DOHH2 (cell line): ENCODE results near the gene SV2C.

ENCODE experiments used
- H3F3A ChIP-seq: fragments of 200-600 bp; sonication (generic), shearing (Covaris generic); 2 replicates; pipeline ENCODE4 v1.6.0; 2016; ENCODE audit warnings: antibody characterized with exemption, mild to moderate bottlenecking; ENCODE audit not compliant: control insufficient read depth, insufficient read depth
- H3K27ac ChIP-seq: fragments of 200-600 bp; sonication (generic); 2 replicates; pipeline ENCODE4 v1.5.1; 2014; ENCODE audit warnings: low read depth, mild to moderate bottlenecking, low read length, moderate library complexity
- H3K27me3 ChIP-seq: fragments of 200-600 bp; sonication (generic); 2 replicates; pipeline ENCODE4 v1.6.1; 2014; ENCODE audit warnings: mild to moderate bottlenecking, low read length, mixed read lengths; ENCODE audit not compliant: control insufficient read depth
- H3K36me3 ChIP-seq: fragments of 200-600 bp; sonication (generic); 2 replicates; pipeline ENCODE4 v1.6.1; 2014; ENCODE audit warnings: mild to moderate bottlenecking, low read length, moderate library complexity, mixed read lengths; ENCODE audit not compliant: control insufficient read depth
- H3K4me1 ChIP-seq: fragments of 200-600 bp; sonication (generic); 2 replicates; pipeline ENCODE4 v1.6.1; 2014; ENCODE audit warnings: mild to moderate bottlenecking, low read length, mixed read lengths; ENCODE audit not compliant: control insufficient read depth
- H3K4me2 ChIP-seq: fragments of 200-600 bp; sonication (generic); 2 replicates; pipeline ENCODE4 v1.6.0; 2014; ENCODE audit warnings: mild to moderate bottlenecking, low read length, moderate library complexity
- H3K4me3 ChIP-seq: fragments of 200-600 bp; sonication (generic); 2 replicates; pipeline ENCODE4 v1.5.1; 2014; ENCODE audit warnings: mild to moderate bottlenecking, low read length, mixed read lengths
- H3K79me2 ChIP-seq: fragments of 200-600 bp; sonication (generic); 2 replicates; pipeline ENCODE4 v1.6.1; 2014; ENCODE audit warnings: mild to moderate bottlenecking, low read length, mixed read lengths; ENCODE audit not compliant: control insufficient read depth
- H3K9me2 ChIP-seq: fragments of 200-600 bp; sonication (generic); replicated peaks from 2 replicates; pipeline ENCODE4 v1.6.1; 2014; ENCODE audit warnings: mild to moderate bottlenecking, low read length, mixed read lengths; ENCODE audit not compliant: control insufficient read depth
- H3K9me3 ChIP-seq: fragments of 200-600 bp; sonication (generic); 2 replicates; pipeline ENCODE4 v1.6.1; 2014; ENCODE audit warnings: antibody characterized with exemption, low read length, mixed read lengths; ENCODE audit not compliant: control insufficient read depth, insufficient read depth
- H4K20me1 ChIP-seq: fragments of 200-600 bp; sonication (generic); 2 replicates; pipeline ENCODE4 v1.6.0; 2014; ENCODE audit warnings: low read depth, mild to moderate bottlenecking, antibody characterized with exemption, low read length, moderate library complexity; ENCODE audit not compliant: control insufficient read depth, insufficient read depth
- EZH2phosphoT487 ChIP-seq: fragments of 200-600 bp; sonication (generic); IDR thresholded peaks from 2 replicates; pipeline ENCODE4 v1.6.1; 2017; ENCODE audit warnings: borderline replicate concordance, mild to moderate bottlenecking, antibody characterized with exemption, low read length, moderate library complexity, mixed read lengths
- TF ChIP-seq, protein P1 (sequence below): fragments of 200-600 bp; sonication (generic); IDR thresholded peaks from one replicate; pipeline ENCODE4 v1.5.1; 2014; ENCODE audit warnings: antibody characterized with exemption, mild to moderate bottlenecking, low read depth, low read length; ENCODE audit not compliant: poor library complexity, severe bottlenecking

SV2C gene

DNA sequence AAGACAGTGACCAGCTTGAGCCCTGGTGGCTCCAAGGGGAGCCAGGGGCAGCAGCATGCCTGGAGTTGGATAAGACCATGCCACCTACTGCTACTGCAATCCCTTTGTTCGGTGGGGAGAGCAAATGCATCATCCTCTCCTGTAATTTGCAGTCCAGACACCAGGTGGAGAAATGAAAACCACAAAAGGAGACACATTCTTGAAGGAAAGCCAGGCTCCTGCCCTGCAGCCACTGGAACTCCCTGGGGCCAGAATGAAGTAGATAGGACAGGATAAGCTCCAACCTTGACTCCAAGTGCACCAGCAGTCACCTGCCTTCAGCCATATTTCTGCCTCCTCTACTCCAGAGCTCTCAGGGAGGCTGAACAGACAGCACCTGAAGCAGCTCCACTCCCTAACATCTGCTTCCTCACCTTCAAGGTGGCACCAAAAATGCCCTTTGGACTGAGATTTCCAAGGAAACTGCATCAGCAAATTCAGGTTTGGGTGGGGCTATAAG, 254.8 kb downstream of the SV2C start:
- Histone ChIP-seq H3K9me2 (no peaks in the 10 kb centered on the region), H3F3A (peaks cover under 1% of the 10 kb centered on the region; the same call in 1 of the 2 replicates), H3K4me2 (peak overlapping the region; percentile 3; the same call in 1 of the 2 replicates), H3K4me1 (peaks cover 36% of the 10 kb centered on the region), H3K4me3 (no peak overlapping the region), H3K27ac (no peak overlapping the region), H3K79me2 (no peaks in the 10 kb centered on the region), H3K9me3 (no peaks in the 10 kb centered on the region; the same call in 1 of the 2 replicates), H3K36me3 (no peaks in the 10 kb centered on the region), H4K20me1 (no peaks in the 10 kb centered on the region), H3K27me3 (no peaks in the 10 kb centered on the region)
- no peak for TF ChIP-seq EZH2phosphoT487
- TF ChIP-seq, protein P1, sequence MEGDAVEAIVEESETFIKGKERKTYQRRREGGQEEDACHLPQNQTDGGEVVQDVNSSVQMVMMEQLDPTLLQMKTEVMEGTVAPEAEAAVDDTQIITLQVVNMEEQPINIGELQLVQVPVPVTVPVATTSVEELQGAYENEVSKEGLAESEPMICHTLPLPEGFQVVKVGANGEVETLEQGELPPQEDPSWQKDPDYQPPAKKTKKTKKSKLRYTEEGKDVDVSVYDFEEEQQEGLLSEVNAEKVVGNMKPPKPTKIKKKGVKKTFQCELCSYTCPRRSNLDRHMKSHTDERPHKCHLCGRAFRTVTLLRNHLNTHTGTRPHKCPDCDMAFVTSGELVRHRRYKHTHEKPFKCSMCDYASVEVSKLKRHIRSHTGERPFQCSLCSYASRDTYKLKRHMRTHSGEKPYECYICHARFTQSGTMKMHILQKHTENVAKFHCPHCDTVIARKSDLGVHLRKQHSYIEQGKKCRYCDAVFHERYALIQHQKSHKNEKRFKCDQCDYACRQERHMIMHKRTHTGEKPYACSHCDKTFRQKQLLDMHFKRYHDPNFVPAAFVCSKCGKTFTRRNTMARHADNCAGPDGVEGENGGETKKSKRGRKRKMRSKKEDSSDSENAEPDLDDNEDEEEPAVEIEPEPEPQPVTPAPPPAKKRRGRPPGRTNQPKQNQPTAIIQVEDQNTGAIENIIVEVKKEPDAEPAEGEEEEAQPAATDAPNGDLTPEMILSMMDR, result peak; percentile 70

DNA sequence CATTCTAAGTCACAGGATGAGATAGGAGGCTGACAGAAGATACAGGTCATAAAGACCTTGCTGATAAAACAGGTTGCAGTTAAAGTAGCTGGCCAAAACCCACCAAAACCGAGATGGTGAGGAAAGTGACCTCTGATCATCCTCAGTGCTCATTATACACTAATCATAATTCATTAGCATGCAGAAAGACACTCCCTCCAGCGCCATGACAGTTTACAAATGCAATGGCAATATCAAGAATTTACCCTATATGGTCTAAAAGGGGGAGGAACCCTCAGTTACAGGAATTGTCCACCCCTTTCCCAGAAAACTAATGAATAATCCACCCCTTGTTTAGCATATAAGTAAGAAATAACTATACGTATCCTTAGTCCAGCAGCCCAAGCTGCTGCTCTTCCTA, 256.7 kb downstream of the SV2C start:
- no peak overlapping the region for H3K27ac ChIP-seq
- no peaks in the 10 kb centered on the region for H3K36me3 ChIP-seq
- H4K20me1 ChIP-seq, result no peaks in the 10 kb centered on the region
- TF ChIP-seq EZH2phosphoT487, result no peak
- TF ChIP-seq, protein P1, result no peak
- no peak overlapping the region for H3K4me2 ChIP-seq
- H3K4me1 ChIP-seq, result peaks cover 36% of the 10 kb centered on the region
- peaks cover 5% of the 10 kb centered on the region; the same call in 1 of the 2 replicates for H3F3A ChIP-seq
- H3K27me3 ChIP-seq, result no peaks in the 10 kb centered on the region
- H3K79me2 ChIP-seq, result no peaks in the 10 kb centered on the region
- H3K4me3 ChIP-seq, result no peak overlapping the region
- H3K9me2 ChIP-seq, result no peaks in the 10 kb centered on the region
- no peaks in the 10 kb centered on the region; the same call in 1 of the 2 replicates for H3K9me3 ChIP-seq

DNA sequence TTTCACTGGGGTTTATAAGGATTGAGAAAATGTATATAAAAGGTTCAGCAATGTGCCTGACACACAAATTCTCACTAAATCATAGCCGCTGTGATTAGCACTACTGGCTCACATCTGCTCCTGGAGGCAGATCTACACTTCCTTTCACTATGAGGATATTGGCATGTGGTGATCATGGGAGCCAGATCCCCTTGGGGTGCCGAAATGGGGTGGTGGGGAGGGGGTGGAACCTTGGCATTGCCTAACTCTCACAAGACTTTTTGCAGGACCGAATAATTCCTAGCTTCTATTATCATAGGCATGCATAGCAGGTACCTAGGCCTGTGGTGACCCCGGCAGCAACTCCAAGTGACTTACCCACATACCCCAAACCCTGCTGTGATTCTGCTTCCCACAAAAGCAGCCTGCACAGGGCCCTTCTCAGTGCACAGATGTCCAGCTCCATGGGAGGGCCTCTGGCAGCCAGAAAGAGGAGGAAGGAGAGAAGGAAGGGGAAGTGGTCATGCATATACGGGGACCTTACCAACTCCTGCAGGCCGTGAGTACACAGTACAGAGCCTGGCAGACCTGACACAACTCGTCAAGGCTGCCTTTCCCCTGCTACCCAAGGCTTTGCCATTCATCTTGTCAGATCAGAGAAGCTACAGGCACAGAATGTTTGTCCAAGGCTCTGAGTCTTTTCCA, 258.6 kb downstream of the SV2C start:
- Histone ChIP-seq H4K20me1 (no peaks in the 10 kb centered on the region), H3K4me2 (peak overlapping the region; percentile 36), H3K9me2 (no peaks in the 10 kb centered on the region), H3K36me3 (no peaks in the 10 kb centered on the region), H3K4me1 (peaks cover 39% of the 10 kb centered on the region), H3K4me3 (peak overlapping the region; percentile 9; the same call in 1 of the 2 replicates), H3K79me2 (no peaks in the 10 kb centered on the region), H3F3A (peaks cover 5% of the 10 kb centered on the region; the same call in 1 of the 2 replicates), H3K27ac (no peak overlapping the region), H3K9me3 (no peaks in the 10 kb centered on the region; the same call in 1 of the 2 replicates), H3K27me3 (no peaks in the 10 kb centered on the region)
- TF ChIP-seq, protein P1, result no peak
- no peak for TF ChIP-seq EZH2phosphoT487
